GM10248 (cell line): ENCODE results near the gene COMMD4.

Experiments
- CTCF ChIA-PET: fragments of 300-600 bp; sonication (Branson Sonifier 250); formaldehyde crosslinking; extraction: SDS; loops from one replicate; lab custom pipeline; 2021; ENCODE audit warnings: antibody characterized with exemption; lab: Yijun Ruan, JAX
- POLR2A ChIA-PET: fragments of 350-650 bp; sonication (Branson Sonifier 250); formaldehyde crosslinking; extraction: SDS; loops from one replicate; lab custom pipeline; 2020; ENCODE audit warnings: antibody characterized with exemption; lab: Yijun Ruan, JAX
- DNase-seq: peaks from one replicate; pipeline ENCODE4 v3.0.0; 2012; ENCODE audit errors: extremely low spot score
- CTCF ChIP-seq: IDR thresholded peaks from 2 replicates; pipeline ENCODE4 v1.5.1; 2012; ENCODE audit warnings: mild to moderate bottlenecking, low read depth; ENCODE audit errors: extremely low read depth, missing control alignments, control extremely low read depth

COMMD4 gene

GRCh38 chr15:75356006-75356405 lies 20.1 kb downstream of the COMMD4 start:
- no peak for TF ChIP-seq CTCF
- POLR2A ChIA-PET: no interaction called here
- CTCF ChIA-PET: interaction anchor here (3.9 kb wide), 1 partner anchor 12 kb away, joined by 26 read pairs; the partner anchor contains the start of gene MAN2C1
- DNase-seq: no peak

DNA sequence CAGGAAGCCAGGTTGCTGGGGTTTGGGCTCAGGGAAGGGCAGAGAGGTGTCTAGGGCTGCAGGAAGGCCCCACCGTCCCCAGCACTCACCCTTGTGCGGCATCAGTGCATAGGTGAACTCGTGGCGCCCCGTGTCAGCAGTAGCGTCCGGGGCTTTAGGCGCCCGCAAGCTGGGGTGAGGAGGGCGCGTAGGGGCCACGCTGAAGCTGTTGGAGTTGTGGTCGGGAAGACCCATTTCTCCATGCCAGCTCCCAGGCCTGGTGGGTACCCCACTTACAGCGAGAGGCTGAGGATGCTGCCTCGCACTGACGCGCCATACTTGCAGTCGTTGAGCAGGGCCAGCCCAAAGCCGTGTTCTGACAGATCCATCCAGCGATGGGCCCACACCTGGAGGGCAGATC lies 20.7 kb downstream of the COMMD4 start:
- DNase-seq: no peak
- no peak for TF ChIP-seq CTCF
- ChIA-PET CTCF (interaction anchor here (1.7 kb wide), 1 partner anchor 12 kb away, joined by 5 read pairs; the partner anchor contains the start of gene MAN2C1), POLR2A (no interaction called here)

DNA sequence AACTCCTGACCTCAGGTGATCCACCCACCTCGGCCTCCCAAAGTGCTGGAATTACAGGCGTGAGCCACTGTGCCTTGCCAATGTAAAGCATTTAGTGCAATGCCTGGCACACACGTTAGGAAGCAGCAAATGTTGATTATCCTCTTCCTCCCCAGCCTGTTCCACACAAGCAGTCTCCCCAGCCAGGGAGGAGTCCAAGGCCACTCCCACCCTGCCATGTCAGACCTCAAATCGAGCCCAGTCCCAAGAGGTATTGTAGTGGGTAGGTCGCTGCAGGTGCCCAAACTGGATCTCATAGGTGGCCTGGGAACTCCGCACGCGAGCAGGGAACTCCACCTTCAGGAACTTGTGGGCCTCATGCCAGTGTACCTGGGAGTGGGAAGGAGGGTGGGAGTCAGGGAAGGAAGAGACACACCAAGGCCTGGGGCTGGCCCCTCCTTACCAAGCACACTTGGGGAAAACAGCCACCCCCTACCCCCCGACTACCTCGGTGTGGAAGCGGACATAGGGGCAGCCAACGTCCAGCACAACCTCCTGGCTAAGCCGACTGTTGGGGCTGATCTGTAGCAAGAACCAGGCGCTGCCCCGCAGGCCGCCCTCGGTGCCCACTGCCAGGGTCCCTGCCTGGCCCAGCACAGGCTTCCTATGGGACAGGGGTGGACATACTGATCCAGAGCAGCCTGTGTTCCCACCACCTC lies 22.3 kb downstream of the COMMD4 start:
- no peak for TF ChIP-seq CTCF
- no peak for DNase-seq
- CTCF ChIA-PET: interaction anchor here (1.7 kb wide), 1 partner anchor 10 kb away, joined by 5 read pairs; the partner anchor contains the start of gene MAN2C1
- POLR2A ChIA-PET: interaction anchor here (0.7 kb wide), 1 partner anchor 97 kb away, joined by 7 read pairs; no protein-coding TSS in a partner anchor

- DNase-seq: no peak
- ChIA-PET CTCF (interaction anchor here (2.1 kb wide), 1 partner anchor 9 kb away, joined by 9 read pairs; the partner anchor contains the start of gene MAN2C1), POLR2A (interaction anchor here (0.6 kb wide), 1 partner anchor 21 kb away, joined by 6 read pairs; no protein-coding TSS in a partner anchor)
- no peak for TF ChIP-seq CTCF
These were observed 23.1 kb downstream of the COMMD4 start for GRCh38 chr15:75358771-75359536.

- DNase-seq: no peak
- CTCF ChIA-PET: interaction anchor here (2.1 kb wide), 1 partner anchor 9 kb away, joined by 9 read pairs; the partner anchor contains the start of gene MAN2C1
- TF ChIP-seq CTCF: no peak
- POLR2A ChIA-PET: interaction anchor here (0.6 kb wide), 1 partner anchor 20 kb away, joined by 6 read pairs; no protein-coding TSS in a partner anchor
These were observed 23.8 kb downstream of the COMMD4 start for GRCh38 chr15:75359537-75360250.

DNA sequence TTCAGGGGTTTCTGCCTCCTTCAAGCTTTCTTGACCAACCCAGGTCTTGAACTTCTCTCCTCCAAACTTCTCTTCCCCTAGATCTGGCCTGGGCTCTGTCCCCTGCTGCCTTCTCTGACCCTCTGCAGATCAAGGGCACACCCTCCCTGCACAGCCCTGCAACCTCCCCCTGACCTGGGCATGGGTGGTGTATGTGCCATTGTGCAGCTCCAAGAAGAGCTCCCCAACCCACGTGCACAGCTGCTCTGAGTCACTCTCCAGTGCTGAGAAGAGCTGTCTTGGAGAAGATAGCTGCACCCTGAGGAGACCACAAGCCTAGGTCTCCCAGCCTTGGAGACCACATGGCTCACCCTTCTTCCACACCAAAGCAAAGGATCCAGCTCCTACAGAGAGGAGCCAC lies 24.5 kb downstream of the COMMD4 start:
- CTCF ChIA-PET: interaction anchor here (2.1 kb wide), 1 partner anchor 8 kb away, joined by 9 read pairs; the partner anchor contains the start of gene MAN2C1
- no peak for TF ChIP-seq CTCF
- POLR2A ChIA-PET: no interaction called here
- no peak for DNase-seq
